ENCODE data around the gene GKN2. TPM values are rescaled to one million over a fixed set of nuclear protein-coding genes. Genes with fewer than 3 reads are reported as not detected.

Gene GKN2
- total and polyA plus RNA-seq, 4 donors, result 3.4 to 429 (median 102) TPM

DNA sequence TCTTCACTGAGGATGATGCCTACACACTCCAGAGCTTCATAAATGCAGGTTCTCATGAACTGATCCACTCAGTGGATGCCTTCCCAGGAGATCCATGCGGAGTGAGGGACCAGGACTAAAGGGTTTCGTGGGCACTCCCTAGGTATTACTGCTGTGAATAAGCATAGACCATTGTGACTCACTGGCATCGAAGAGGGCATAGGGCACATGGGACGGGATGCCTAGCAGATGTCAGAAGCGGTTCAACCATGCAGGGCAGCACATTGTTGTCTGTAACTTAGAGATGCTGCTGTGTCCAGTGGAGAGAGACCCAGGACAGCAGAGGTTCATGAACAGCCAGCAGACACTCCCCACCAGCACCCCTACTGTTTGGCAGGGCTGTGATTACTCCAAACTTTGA is 17.2 kb downstream of the GKN2 start:
- Histone ChIP-seq H3K27me3 (ENCODE audit: control insufficient read depth in 3 of 3, insufficient read depth in 3 of 3, low read length in 2 of 3) (no peaks in the 10 kb centered on the region), H3K27ac (ENCODE audit: low read depth in 1 of 2, low read length in 1 of 2) (no peak overlapping the region), H3K4me1 (ENCODE audit: control insufficient read depth in 5 of 5, insufficient read depth in 5 of 5, low read length in 5 of 5) (peaks cover 0 to 22% (median 2%) of the 10 kb centered on the region in 5 donors), H3K9me3 (ENCODE audit: control insufficient read depth in 4 of 4, insufficient read depth in 3 of 4, low read length in 3 of 4) (no peaks in the 10 kb centered on the region), H3K4me3 (no peak overlapping the region), H3K36me3 (ENCODE audit: control insufficient read depth in 4 of 4, insufficient read depth in 4 of 4, low read length in 4 of 4) (no peaks in the 10 kb centered on the region), H3K9ac (ENCODE audit: insufficient read depth in 1 of 2, low read length in 2 of 2) (no peak overlapping the region)
- ATAC-seq (ENCODE audit: insufficient read depth, low FRiP score), result no peak
- DNase-seq, result no peak
- TF ChIP-seq, protein P1, sequence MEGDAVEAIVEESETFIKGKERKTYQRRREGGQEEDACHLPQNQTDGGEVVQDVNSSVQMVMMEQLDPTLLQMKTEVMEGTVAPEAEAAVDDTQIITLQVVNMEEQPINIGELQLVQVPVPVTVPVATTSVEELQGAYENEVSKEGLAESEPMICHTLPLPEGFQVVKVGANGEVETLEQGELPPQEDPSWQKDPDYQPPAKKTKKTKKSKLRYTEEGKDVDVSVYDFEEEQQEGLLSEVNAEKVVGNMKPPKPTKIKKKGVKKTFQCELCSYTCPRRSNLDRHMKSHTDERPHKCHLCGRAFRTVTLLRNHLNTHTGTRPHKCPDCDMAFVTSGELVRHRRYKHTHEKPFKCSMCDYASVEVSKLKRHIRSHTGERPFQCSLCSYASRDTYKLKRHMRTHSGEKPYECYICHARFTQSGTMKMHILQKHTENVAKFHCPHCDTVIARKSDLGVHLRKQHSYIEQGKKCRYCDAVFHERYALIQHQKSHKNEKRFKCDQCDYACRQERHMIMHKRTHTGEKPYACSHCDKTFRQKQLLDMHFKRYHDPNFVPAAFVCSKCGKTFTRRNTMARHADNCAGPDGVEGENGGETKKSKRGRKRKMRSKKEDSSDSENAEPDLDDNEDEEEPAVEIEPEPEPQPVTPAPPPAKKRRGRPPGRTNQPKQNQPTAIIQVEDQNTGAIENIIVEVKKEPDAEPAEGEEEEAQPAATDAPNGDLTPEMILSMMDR (IDR thresholded peaks at IDR 0.05; ENCODE audit: control extremely low read depth, extremely low read depth), result no peak
- WGBS, 2 donors, result 94 to 97% methylated on average over 5 of the region's 5 CpGs

DNA sequence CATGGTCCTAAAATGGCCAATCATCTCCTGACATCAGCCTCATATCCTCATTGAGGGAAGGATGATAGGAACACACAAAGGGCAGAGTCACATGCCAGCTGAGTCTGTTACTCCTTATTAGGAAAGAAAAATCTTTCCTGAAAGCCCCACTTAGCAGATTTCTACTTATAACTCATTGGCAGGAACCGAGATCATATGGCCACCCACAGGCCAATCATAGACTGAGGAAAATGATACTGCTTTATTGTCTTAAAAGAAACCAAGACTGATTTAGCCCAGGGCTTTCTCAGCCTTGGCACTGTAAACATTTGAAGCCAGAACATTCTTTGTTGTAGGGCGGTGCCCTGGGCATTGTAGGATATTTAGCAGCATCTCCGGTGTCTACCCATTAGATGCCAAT is 18.7 kb downstream of the GKN2 start:
- 90 to 91% methylated on average over 3 of the region's 3 CpGs for WGBS, 2 donors
- Histone ChIP-seq H3K4me1 (ENCODE audit: control insufficient read depth in 5 of 5, insufficient read depth in 5 of 5, low read length in 5 of 5) (peaks cover 0 to 22% (median 2%) of the 10 kb centered on the region in 5 donors), H3K36me3 (ENCODE audit: control insufficient read depth in 4 of 4, insufficient read depth in 4 of 4, low read length in 4 of 4) (no peaks in the 10 kb centered on the region), H3K9ac (ENCODE audit: insufficient read depth in 1 of 2, low read length in 2 of 2) (no peak overlapping the region), H3K4me3 (no peak overlapping the region), H3K27ac (ENCODE audit: low read depth in 1 of 2, low read length in 1 of 2) (no peak overlapping the region), H3K27me3 (ENCODE audit: control insufficient read depth in 3 of 3, insufficient read depth in 3 of 3, low read length in 2 of 3) (no peaks in the 10 kb centered on the region), H3K9me3 (ENCODE audit: control insufficient read depth in 4 of 4, insufficient read depth in 3 of 4, low read length in 3 of 4) (no peaks in the 10 kb centered on the region)
- TF ChIP-seq, protein P1 (IDR thresholded peaks at IDR 0.05; ENCODE audit: control extremely low read depth, extremely low read depth), result no peak
- ATAC-seq (ENCODE audit: insufficient read depth, low FRiP score), result no peak
- no peak for DNase-seq

DNA sequence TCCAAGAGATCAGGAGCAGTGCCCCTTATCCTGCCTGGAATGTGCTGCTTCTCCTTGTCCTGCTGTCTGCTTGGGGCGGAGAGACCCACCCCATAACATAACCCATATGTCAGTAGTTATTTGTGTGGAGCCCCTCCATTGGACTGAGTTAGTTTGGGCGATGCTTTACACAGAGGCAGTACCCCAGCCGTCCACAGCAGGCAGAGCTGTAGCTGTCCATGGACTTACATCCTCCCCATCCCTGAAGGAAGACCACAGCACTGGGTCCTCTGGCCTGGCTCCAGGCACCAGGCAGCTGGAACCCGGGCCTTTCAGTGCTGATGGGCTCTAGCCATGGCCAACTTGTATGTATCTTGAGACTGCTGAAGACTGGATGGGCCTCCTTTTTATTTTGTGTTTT is 20.3 kb downstream of the GKN2 start:
- DNase-seq (peak; percentile 25 to 33 (median 32)), ATAC-seq (ENCODE audit: insufficient read depth, low FRiP score) (no peak)
- H3K4me1 ChIP-seq (ENCODE audit: control insufficient read depth in 5 of 5, insufficient read depth in 5 of 5, low read length in 5 of 5), result peaks cover 0 to 22% (median 2%) of the 10 kb centered on the region in 5 donors
- H3K4me3 ChIP-seq, result no peak overlapping the region
- H3K9ac ChIP-seq (ENCODE audit: insufficient read depth in 1 of 2, low read length in 2 of 2), result no peak overlapping the region
- TF ChIP-seq, protein P1 (IDR thresholded peaks at IDR 0.05; ENCODE audit: control extremely low read depth, extremely low read depth), result no peak
- WGBS, 2 donors, result 78 to 91% methylated on average over 4 of the region's 4 CpGs
- H3K27me3 ChIP-seq (ENCODE audit: control insufficient read depth in 3 of 3, insufficient read depth in 3 of 3, low read length in 2 of 3), result no peaks in the 10 kb centered on the region
- H3K27ac ChIP-seq (ENCODE audit: low read depth in 1 of 2, low read length in 1 of 2), result peak overlapping the region in 1 of 2 donors; percentile 13
- H3K9me3 ChIP-seq (ENCODE audit: control insufficient read depth in 4 of 4, insufficient read depth in 3 of 4, low read length in 3 of 4), result no peaks in the 10 kb centered on the region
- H3K36me3 ChIP-seq (ENCODE audit: control insufficient read depth in 4 of 4, insufficient read depth in 4 of 4, low read length in 4 of 4), result no peaks in the 10 kb centered on the region

DNA sequence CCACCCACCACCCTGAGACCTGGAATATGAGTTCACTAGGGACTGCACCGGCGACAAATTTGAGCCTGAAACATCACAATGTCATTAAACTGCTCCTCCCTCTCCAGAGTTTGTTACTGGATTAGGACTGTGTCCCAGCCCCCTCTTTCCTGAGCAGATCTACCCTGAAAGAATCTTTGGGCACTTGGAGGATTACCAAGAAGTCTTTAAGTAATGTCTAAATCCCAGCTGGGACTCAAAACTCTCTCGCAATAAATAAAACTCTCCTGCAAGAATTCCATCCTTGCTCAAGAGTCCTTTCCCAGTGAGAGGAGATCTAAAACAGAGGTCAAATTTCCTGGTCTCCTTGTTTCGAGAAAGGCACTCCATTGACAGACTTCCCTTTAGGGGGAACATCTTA is 20.9 kb downstream of the GKN2 start:
- H3K27ac ChIP-seq (ENCODE audit: low read depth in 1 of 2, low read length in 1 of 2), result no peak overlapping the region
- 64 to 66% methylated on average over 4 of the region's 4 CpGs for WGBS, 2 donors
- TF ChIP-seq, protein P1 (IDR thresholded peaks at IDR 0.05; ENCODE audit: control extremely low read depth, extremely low read depth), result no peak

More for the DNA sequence above, 20.9 kb downstream of the GKN2 start:
- Histone ChIP-seq H3K36me3 (ENCODE audit: control insufficient read depth in 4 of 4, insufficient read depth in 4 of 4, low read length in 4 of 4) (no peaks in the 10 kb centered on the region), H3K4me1 (ENCODE audit: control insufficient read depth in 5 of 5, insufficient read depth in 5 of 5, low read length in 5 of 5) (peaks cover 0 to 28% (median 2%) of the 10 kb centered on the region in 5 donors), H3K4me3 (no peak overlapping the region), H3K9ac (ENCODE audit: insufficient read depth in 1 of 2, low read length in 2 of 2) (no peak overlapping the region), H3K9me3 (ENCODE audit: control insufficient read depth in 4 of 4, insufficient read depth in 3 of 4, low read length in 3 of 4) (no peaks in the 10 kb centered on the region), H3K27me3 (ENCODE audit: control insufficient read depth in 3 of 3, insufficient read depth in 3 of 3, low read length in 2 of 3) (no peaks in the 10 kb centered on the region)
- no peak for ATAC-seq (ENCODE audit: insufficient read depth, low FRiP score)
- peak; percentile 60 to 97 (median 95) for DNase-seq

Measured in lung (tissue), 12 donors.